K562 (cell line): Measurements from ENCODE around the gene STOX2. TPM values are rescaled to one million over a fixed set of nuclear protein-coding genes. Genes with fewer than 3 reads are reported as not detected.
A peak's percentile ranks its signal among the peaks of the same experiment; 100 is the strongest.

Experiments
- ATAC-seq: fragments of 200-7000 bp; cut with Tn5 transposase; 3 replicates; pipeline ENCODE4 v1.9.1; 2020; ENCODE audit warnings: moderate library complexity
- BruUV-seq: library from RNA; stranded (reverse); fragments of 400-500 nt; replicated peaks from 2 replicates; lab custom pipeline; 2021; lab: Mats Ljungman, UMichigan
- CTCF ChIA-PET: fragments of 300-600 bp; formaldehyde crosslinking; extraction: SDS; loops from one replicate; lab custom pipeline; 2021; ENCODE audit warnings: low intra/inter-chr PET ratio; lab: Yijun Ruan, JAX
- POLR2A ChIA-PET: fragments of 300-600, 350-650 bp; sonication (Branson Sonifier 250); formaldehyde crosslinking; extraction: SDS; loops from one replicate; lab custom pipeline; 2021; ENCODE audit warnings: antibody characterized with exemption, inconsistent platforms; lab: Yijun Ruan, JAX
- DNase-seq, 4 experiments: peaks; one replicate each; pipeline versions ENCODE4 v3.0.0 to v3.0.0-alpha.2; 2011 to 2018; ENCODE audit warnings: low spot score in 3 of 4, mixed read lengths in 3 of 4; ENCODE audit errors: extremely low read depth in 1 of 4
- FAIRE-seq: peaks from 2 replicates; lab custom pipeline; 2011; peaks lifted over from hg19 to GRCh38; lab: Jason Lieb, UNC
- H2AFZ ChIP-seq: 2 replicates; pipeline ENCODE4 v1.6.0; 2011; ENCODE audit warnings: low read depth, low read length, control low read depth, inconsistent platforms
- H3K27ac ChIP-seq: fragments of 200-600 bp; 3 replicates; pipeline ENCODE4 v1.8.0; 2011; ENCODE audit warnings: low read depth, mild to moderate bottlenecking, control low read depth, inconsistent platforms, low read length, moderate library complexity, mixed read lengths; ENCODE audit errors: extremely low read depth
- H3K27me3 ChIP-seq, 2 experiments: fragments of 300-600 bp in 1 of 2; 2 replicates in 1 of 2; 3 replicates in 1 of 2; pipeline versions ENCODE4 v1.6.0 to v1.8.0; 2011; ENCODE audit warnings: inconsistent platforms in 2 of 2, low read length in 2 of 2, mild to moderate bottlenecking in 1 of 2, mixed read lengths in 1 of 2, moderate library complexity in 1 of 2; ENCODE audit not compliant: control insufficient read depth in 2 of 2, insufficient read depth in 2 of 2
- H3K36me3 ChIP-seq: fragments of 300-600 bp; 3 replicates; pipeline ENCODE4 v1.8.0; 2011; ENCODE audit warnings: mild to moderate bottlenecking, low read length, inconsistent platforms; ENCODE audit not compliant: control insufficient read depth, insufficient read depth
- H3K4me1 ChIP-seq, 2 experiments: fragments of 200-600 bp in 1 of 2; replicated peaks in 1 of 2; 2 replicates in 1 of 2; 3 replicates in 1 of 2; pipeline versions ENCODE4 v1.5.1 to v1.8.0; 2011; ENCODE audit warnings: inconsistent platforms in 2 of 2, low read length in 2 of 2, mild to moderate bottlenecking in 1 of 2, mixed read lengths in 1 of 2, moderate library complexity in 1 of 2; ENCODE audit not compliant: control insufficient read depth in 2 of 2, insufficient read depth in 2 of 2
- H3K4me2 ChIP-seq: 2 replicates; pipeline ENCODE4 v1.6.1; 2011; ENCODE audit warnings: low read length, control low read depth, inconsistent platforms, mixed read lengths; ENCODE audit not compliant: insufficient read depth
- H3K4me3 ChIP-seq: fragments of 200-600 bp; sonication (generic), shearing (Covaris generic); 2 replicates; pipeline ENCODE4 v1.5.1; 2016; ENCODE audit warnings: control low read depth, inconsistent platforms
- H3K79me2 ChIP-seq: fragments of 200-600 bp; 3 replicates; pipeline ENCODE4 v1.8.0; 2011; ENCODE audit warnings: low read length, inconsistent platforms; ENCODE audit not compliant: control insufficient read depth, insufficient read depth
- H3K9ac ChIP-seq, 2 experiments: 2 replicates each; pipeline versions ENCODE4 v1.6.0 to v1.6.1; 2011; ENCODE audit warnings: low read depth in 2 of 2, low read length in 2 of 2, control low read depth in 1 of 2, inconsistent platforms in 1 of 2, mild to moderate bottlenecking in 1 of 2, mixed read lengths in 1 of 2; ENCODE audit not compliant: insufficient read depth in 1 of 2
- H3K9me1 ChIP-seq: one replicate; pipeline ENCODE4 v1.6.0; 2011; ENCODE audit warnings: inconsistent platforms, mild to moderate bottlenecking, low read length, moderate library complexity; ENCODE audit not compliant: control insufficient read depth, insufficient read depth
- H3K9me3 ChIP-seq: replicated peaks from 2 replicates; pipeline ENCODE4 v1.5.1; 2011; ENCODE audit warnings: low read depth, low read length, inconsistent platforms; ENCODE audit not compliant: control insufficient read depth, insufficient read depth
- H4K20me1 ChIP-seq: replicated peaks from 2 replicates; pipeline ENCODE4 v1.6.1; 2011; ENCODE audit warnings: low read length, inconsistent platforms, mixed read lengths; ENCODE audit not compliant: control insufficient read depth, insufficient read depth
- ATF2 ChIP-seq: sonication (generic); formaldehyde crosslinking; IDR thresholded peaks from 2 replicates; pipeline ENCODE4 v1.8.1; 2022; ENCODE audit warnings: missing genetic modification reagents
- KAT7 ChIP-seq: sonication (generic); formaldehyde crosslinking; IDR thresholded peaks from 2 replicates; pipeline ENCODE4 v1.8.0; 2022; ENCODE audit warnings: missing genetic modification reagents, mild to moderate bottlenecking, borderline replicate concordance
- PHB2 ChIP-seq: fragments of 450-650 bp; IDR thresholded peaks from 2 replicates; pipeline ENCODE4 v1.6.1; 2017; ENCODE audit warnings: low read depth
- RFX5 ChIP-seq: IDR thresholded peaks from 2 replicates; pipeline ENCODE4 v1.6.1; 2011; ENCODE audit warnings: low read depth, mild to moderate bottlenecking, improper control_type of control experiment, low read length
- ZNF699 ChIP-seq: fragments of 250-450 bp; sonication (Bioruptor Pico); IDR thresholded peaks from 2 replicates; pipeline ENCODE4 v1.8.0; 2021; ENCODE audit warnings: mild to moderate bottlenecking, moderate library complexity; ENCODE audit not compliant: insufficient replicate concordance
- WGBS: fragments of 100-300 bp; shearing (Covaris generic); methylation state at CpG from one replicate; pipeline ENCODE4 v1.1.6; 2016; ENCODE audit warnings: low coverage, mixed read lengths; ENCODE audit not compliant: insufficient coverage; ENCODE audit errors: missing lambda C conversion rate; 5-methylcytosine and 5-hydroxymethylcytosine counted together
- in situ Hi-C: fragments of 300-500 bp; cut with MboI; formaldehyde crosslinking; loops from 4 replicates; pipeline ENCODE4 v1.15.0; 2018; ENCODE audit warnings: inconsistent platforms, mixed read lengths
- intact Hi-C: fragments of 100-400 bp; cut with micrococcal nuclease; formaldehyde crosslinking; loops from 2 replicates; pipeline ENCODE4 v1.14.2; 2022
- polyA plus RNA-seq, 8 experiments: library from polyadenylated mRNA; depleted of rRNA in 4 of 8; stranded (reverse) in 5 of 8; unstranded in 3 of 8; fragments of >200 nt; fragmentation: Nextera tagmentation in 2 of 8; fragmentation: Illumina TruSeq in 1 of 8; extraction: Ambion mirVana in 2 of 8; extraction: Trizol in 1 of 8; gene quantifications; 2 replicates each; pipeline versions ENCODE4 v1.2.1 to v1.2.3, GENCODE V29; 2011 to 2014; ENCODE audit warnings: inconsistent platforms in 1 of 8, missing spikeins in 1 of 8
- total RNA-seq, 7 experiments: library from RNA; depleted of rRNA in 6 of 7; stranded (reverse); fragments of >200 nt in 6 of 7; fragmentation: Illumina TruSeq in 2 of 7; extraction: Trizol in 2 of 7; gene quantifications; 2 replicates each; pipeline versions ENCODE4 v1.2.1 to v1.2.3, GENCODE V29; 2011 to 2021; ENCODE audit warnings: low replicate concordance in 1 of 7

Gene STOX2
- total and polyA plus RNA-seq, 9 of the 15 experiments (the other 6 are each of a cell fraction or from before 2014, with no cell fraction given) = not detected

- H3K4me1 ChIP-seq = no peaks in the 10 kb centered on the region
- no peak for FAIRE-seq
- DNase-seq = no peak
- ChIA-PET POLR2A (no interaction called here), CTCF (no interaction called here)
- H3K9me3 ChIP-seq = no peaks in the 10 kb centered on the region
- intact Hi-C loops = no loop called here
- in situ Hi-C loops = no loop called here
- ATAC-seq = no peak
- WGBS = 0% methylated on average over 5 of the region's 5 CpGs
- BruUV-seq = no TSS peak
- no peaks in the 10 kb centered on the region for H3K79me2 ChIP-seq
- H3K4me3 ChIP-seq = no peak overlapping the region
- H3K9ac ChIP-seq = no peak overlapping the region
- H4K20me1 ChIP-seq = no peaks in the 10 kb centered on the region
- H3K9me1 ChIP-seq = peaks cover 4% of the 10 kb centered on the region
- TF ChIP-seq KAT7 (CRISPR knock-in tag) (no peak), ZNF699 (CRISPR knock-in tag) (no peak), ATF2 (CRISPR knock-in tag) (no peak), PHB2 (no peak), RFX5 (peak; percentile 80)
- H3K4me2 ChIP-seq = no peak overlapping the region
- peaks cover 20 to 40% of the 10 kb centered on the region in 2 experiments; a peak in 4 of 5 replicates for H3K27me3 ChIP-seq
- H3K27ac ChIP-seq = no peak overlapping the region
- no peak overlapping the region for H2AFZ ChIP-seq
- no peaks in the 10 kb centered on the region for H3K36me3 ChIP-seq
Measured at GRCh38 chr4:183872531-183872930, 32.6 kb upstream of the STOX2 start.
